Activated CD8-positive, alpha-beta memory T cell treated with anti-CD3 and anti-CD28 coated beads, Interleukin-2, amount 10 ng/mL, durations not matched to agents 7 days and 5 days (primary cell): Measurements from ENCODE around the gene CGB5. TPM values are rescaled to one million over a fixed set of nuclear protein-coding genes. Genes with fewer than 3 reads are reported as not detected.

Source experiments
- ATAC-seq: fragments of 150-1000 bp; cut with Tn5 transposase; one replicate; pipeline ENCODE4 v1.10.0; 2021; ENCODE audit warnings: moderate library complexity
- CTCF ChIA-PET: fragments of 350-600 bp; sonication (Branson Sonifier 250); formaldehyde crosslinking; loops from one replicate; lab custom pipeline; 2021; ENCODE audit warnings: antibody characterized with exemption; lab: Charles Lee
- DNase-seq: peaks from one replicate; pipeline ENCODE4 v3.0.0-alpha.2; 2020
- H3K27ac Mint-ChIP-seq: one replicate; pipeline ENCODE4 v1.8.0; 2021; ENCODE audit warnings: mild to moderate bottlenecking, mixed read lengths
- H3K27me3 Mint-ChIP-seq: one replicate; pipeline ENCODE4 v1.8.0; 2021; ENCODE audit warnings: mixed read lengths
- H3K36me3 Mint-ChIP-seq: one replicate; pipeline ENCODE4 v1.8.0; 2021; ENCODE audit warnings: mild to moderate bottlenecking, mixed read lengths
- H3K4me1 Mint-ChIP-seq: one replicate; pipeline ENCODE4 v1.8.0; 2021; ENCODE audit warnings: mixed read lengths
- H3K4me3 Mint-ChIP-seq: one replicate; pipeline ENCODE4 v1.8.0; 2021; ENCODE audit warnings: mild to moderate bottlenecking, moderate library complexity, mixed read lengths
- H3K9me3 Mint-ChIP-seq: one replicate; pipeline ENCODE4 v1.8.0; 2022; ENCODE audit warnings: low read depth, mixed read lengths
- microRNA-seq: library from miRNA; unstranded; fragments of <30 nt; microRNA quantifications from one replicate; pipeline ENCODE4 v1.2.0, GENCODE V29; 2022
- total RNA-seq, 2 experiments: library from RNA; stranded (reverse); gene quantifications; one replicate each; pipeline ENCODE4 v1.2.3, GENCODE V29; 2021

The CGB5 gene
- total RNA-seq, 2 experiments from 2014 or later, result not detected

DNA sequence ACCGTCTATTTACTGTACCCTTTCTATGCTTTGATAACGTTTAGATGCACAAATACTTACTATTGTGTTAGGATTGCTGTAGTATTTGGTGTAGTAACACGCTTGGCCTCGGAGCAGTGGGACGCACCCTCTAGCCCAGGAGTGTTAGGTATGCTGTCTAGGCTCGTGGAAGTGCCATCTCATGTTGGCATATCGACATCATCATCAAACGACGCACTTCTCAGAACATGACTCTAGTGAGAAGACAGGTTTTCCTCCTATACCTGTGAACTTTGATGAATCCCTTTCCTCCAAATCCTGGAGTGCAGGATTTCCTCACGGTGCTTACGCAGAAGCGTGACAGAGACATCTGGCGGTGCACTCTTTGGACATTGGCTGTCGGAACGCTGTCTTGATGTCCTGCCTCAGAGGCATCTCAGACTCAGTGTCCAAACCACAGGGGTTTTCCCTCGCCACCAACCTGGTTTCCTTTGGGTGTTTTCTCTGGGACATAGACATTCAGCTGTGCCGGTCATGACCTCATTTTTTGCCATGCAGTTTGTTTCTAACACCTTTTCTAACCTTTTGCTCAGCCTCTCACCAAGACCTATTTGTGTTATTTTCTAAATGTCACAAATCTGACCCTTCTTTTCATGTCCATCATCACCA lies 47.9 kb downstream of the CGB5 start:
- Mint-ChIP-seq H3K27me3 (no peaks in the 10 kb centered on the region), H3K36me3 (peaks cover 49% of the 10 kb centered on the region), H3K9me3 (no peaks in the 10 kb centered on the region), H3K27ac (peak overlapping the region; percentile 1), H3K4me3 (no peak overlapping the region), H3K4me1 (peaks cover 41% of the 10 kb centered on the region)
- DNase-seq, result no peak
- ATAC-seq, result no peak
- CTCF ChIA-PET, result interaction anchor here (0.7 kb wide), 1 partner anchor 14 kb away, joined by 3 read pairs; no protein-coding TSS in a partner anchor

DNA sequence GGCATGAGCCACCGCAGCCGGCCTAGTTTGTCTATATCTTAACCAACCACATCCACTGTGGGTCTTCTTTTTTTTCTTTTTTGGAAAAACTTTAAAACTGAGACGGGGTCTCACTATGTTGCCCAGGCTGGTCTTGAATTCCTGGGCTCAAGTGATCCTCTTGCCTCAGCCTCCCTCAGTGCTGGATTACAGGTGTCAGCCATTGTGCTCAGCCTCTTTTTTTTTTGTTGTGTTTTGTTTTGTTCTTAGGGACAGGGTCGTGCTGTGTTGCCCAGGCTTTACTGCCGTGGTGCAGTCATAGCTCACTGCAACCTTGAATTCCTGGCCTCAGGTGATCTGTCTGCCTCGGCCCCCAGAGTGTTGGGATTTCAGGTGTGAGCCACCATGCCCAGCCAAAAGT lies 49.0 kb downstream of the CGB5 start:
- no peaks in the 10 kb centered on the region for H3K27me3 Mint-ChIP-seq
- DNase-seq (no peak), ATAC-seq (no peak)
- CTCF ChIA-PET, result interaction anchor here (1.1 to 2.7 kb wide), 2 partner anchors 22 to 54 kb away, joined by 3 to 7 read pairs; partner anchors contain the start of gene LIN7B
- no peaks in the 10 kb centered on the region for H3K9me3 Mint-ChIP-seq
- H3K4me1 Mint-ChIP-seq, result peaks cover 45% of the 10 kb centered on the region
- no peak overlapping the region for H3K4me3 Mint-ChIP-seq
- H3K36me3 Mint-ChIP-seq, result peaks cover 47% of the 10 kb centered on the region
- no peak overlapping the region for H3K27ac Mint-ChIP-seq

Small RNAs within 50 kb of the gene (microRNA-seq; reads per million reads assigned to microRNA genes)
- not detected for gene MIR6798

Other genes with a start within 250 kb of the CGB5 start
- 10 to 100 TPM; 46.7 to 54.6 TPM for gene BCAT2, start 232.8 kb upstream of the CGB5 start, total RNA-seq
- gene HSD17B14, start 207.4 kb upstream of the CGB5 start, total RNA-seq, result under 1 TPM; 0.38 to 0.59 TPM
- gene PLEKHA4, start 175.2 kb upstream of the CGB5 start, total RNA-seq, result 1 to 10 TPM; 2.2 to 5.6 TPM
- gene PPP1R15A, start 171.4 kb upstream of the CGB5 start, total RNA-seq, result 10 to 100 TPM; 32.1 to 89.7 TPM
- gene TULP2, start 145.1 kb upstream of the CGB5 start, total RNA-seq, result under 1 TPM in 1 of 2 experiments, not detected in 1; 0.47 TPM
- 100 to 1,000 TPM; 185 to 226 TPM for gene NUCB1, start 143.5 kb upstream of the CGB5 start, total RNA-seq
- 1 to 10 TPM in 1 of 2 experiments, under 1 TPM in 1; 0.96 to 1.1 TPM for gene DHDH, start 110.1 kb upstream of the CGB5 start, total RNA-seq
- gene BAX, start 89.0 kb upstream of the CGB5 start, total RNA-seq, result 100 to 1,000 TPM; 359 to 377 TPM
- 1,000 to 10,000 TPM; 1,380 to 1,403 TPM for gene FTL, start 78.5 kb upstream of the CGB5 start, total RNA-seq
- 10 to 100 TPM; 44.0 to 65.5 TPM for gene GYS1, start 50.5 kb upstream of the CGB5 start, total RNA-seq
- 100 to 1,000 TPM; 124 to 125 TPM for gene RUVBL2, start 50.0 kb upstream of the CGB5 start, total RNA-seq
- not detected for gene LHB, start 26.8 kb upstream of the CGB5 start, total RNA-seq
- gene CGB3, start 19.5 kb upstream of the CGB5 start, total RNA-seq, result not detected
- not detected for gene CGB2, start 12.0 kb upstream of the CGB5 start, total RNA-seq
- gene CGB1, start 7.0 kb upstream of the CGB5 start, total RNA-seq, result not detected
- gene CGB8, start 5.3 kb downstream of the CGB5 start, total RNA-seq, result not detected
- gene CGB7, start 13.9 kb downstream of the CGB5 start, total RNA-seq, result not detected
- gene NTF4, start 21.0 kb downstream of the CGB5 start, total RNA-seq, result not detected
- not detected for gene KCNA7, start 28.9 kb downstream of the CGB5 start, total RNA-seq
- 100 to 1,000 TPM; 222 to 224 TPM for gene SNRNP70, start 41.6 kb downstream of the CGB5 start, total RNA-seq
- gene LIN7B, start 70.5 kb downstream of the CGB5 start, total RNA-seq, result 1 to 10 TPM; 3.3 to 5.7 TPM
- 1 to 10 TPM; 1.6 to 1.8 TPM for gene C19orf73, start 75.3 kb downstream of the CGB5 start, total RNA-seq
- 1 to 10 TPM; 1.7 to 3.6 TPM for gene PPFIA3, start 75.7 kb downstream of the CGB5 start, total RNA-seq
- gene HRC, start 111.5 kb downstream of the CGB5 start, total RNA-seq, result not detected
- gene TRPM4, start 113.9 kb downstream of the CGB5 start, total RNA-seq, result under 1 TPM in 1 of 2 experiments, not detected in 1; 0.14 TPM